Ovary (tissue), 3 donors: ENCODE results near the gene ZNF154.

Source experiments
- POLR2A ChIP-seq: fragments of 450-650 bp; IDR thresholded peaks from one replicate; pipeline ENCODE4 v1.6.1; 2017; ENCODE audit warnings: antibody characterized with exemption, mild to moderate bottlenecking, moderate library complexity
- TF ChIP-seq, protein P1 (sequence below), 3 donors: fragments of 450-650 bp in 2 of 3; fragments of 200-600 bp in 1 of 3; IDR thresholded peaks; one replicate each; pipeline versions ENCODE4 v1.5.1 to v1.8.0; 2016 to 2022; ENCODE audit warnings: antibody characterized with exemption in 3 of 3, mild to moderate bottlenecking in 1 of 3
- donor health status: DM: no; HTN: no; CAD: no.

DNA sequence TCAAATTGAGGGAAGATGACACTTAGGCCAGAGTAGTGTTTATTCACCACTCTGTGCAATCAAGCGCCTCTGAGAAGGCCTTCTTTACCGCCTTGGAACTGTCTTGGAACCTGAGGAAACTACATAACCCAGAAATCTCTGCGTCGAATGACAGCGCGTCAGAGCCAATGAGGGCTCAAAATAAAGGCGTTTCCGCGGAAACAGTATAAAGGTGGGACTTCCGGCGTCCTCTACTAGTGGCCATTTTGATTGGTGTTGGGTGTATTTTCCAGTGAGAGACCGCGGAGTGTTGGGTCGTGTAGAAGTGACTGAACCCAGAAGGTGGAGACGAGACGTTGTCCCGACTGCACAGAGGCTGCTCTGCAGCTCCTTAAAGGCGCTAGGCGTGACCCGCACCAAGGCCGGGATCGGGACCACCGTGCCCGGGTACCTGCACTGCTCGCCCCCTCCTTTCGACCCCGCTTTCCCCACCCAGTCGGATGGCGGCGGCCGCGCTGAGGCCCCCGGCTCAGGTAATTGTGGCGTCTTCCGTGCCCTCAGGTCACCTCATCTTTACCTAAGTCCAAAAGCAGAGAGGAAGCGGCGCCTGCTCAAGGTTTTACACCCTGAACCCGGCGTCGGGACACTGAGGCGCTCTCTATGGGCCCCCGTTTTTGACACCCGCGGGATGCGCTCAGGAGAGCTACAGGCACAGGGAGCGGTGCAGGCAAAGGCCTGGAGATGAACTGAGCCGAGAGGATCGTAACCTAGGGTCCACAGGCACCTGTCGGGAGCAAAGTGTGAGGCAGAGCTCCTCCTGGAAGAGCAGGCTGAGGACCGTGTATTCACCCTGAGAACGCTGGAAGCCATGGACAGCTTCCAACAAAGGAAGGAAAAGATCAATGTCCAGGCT, 37.8 kb upstream of the ZNF154 start, which contains the start of gene ZNF776:
- TF ChIP-seq, protein P1, sequence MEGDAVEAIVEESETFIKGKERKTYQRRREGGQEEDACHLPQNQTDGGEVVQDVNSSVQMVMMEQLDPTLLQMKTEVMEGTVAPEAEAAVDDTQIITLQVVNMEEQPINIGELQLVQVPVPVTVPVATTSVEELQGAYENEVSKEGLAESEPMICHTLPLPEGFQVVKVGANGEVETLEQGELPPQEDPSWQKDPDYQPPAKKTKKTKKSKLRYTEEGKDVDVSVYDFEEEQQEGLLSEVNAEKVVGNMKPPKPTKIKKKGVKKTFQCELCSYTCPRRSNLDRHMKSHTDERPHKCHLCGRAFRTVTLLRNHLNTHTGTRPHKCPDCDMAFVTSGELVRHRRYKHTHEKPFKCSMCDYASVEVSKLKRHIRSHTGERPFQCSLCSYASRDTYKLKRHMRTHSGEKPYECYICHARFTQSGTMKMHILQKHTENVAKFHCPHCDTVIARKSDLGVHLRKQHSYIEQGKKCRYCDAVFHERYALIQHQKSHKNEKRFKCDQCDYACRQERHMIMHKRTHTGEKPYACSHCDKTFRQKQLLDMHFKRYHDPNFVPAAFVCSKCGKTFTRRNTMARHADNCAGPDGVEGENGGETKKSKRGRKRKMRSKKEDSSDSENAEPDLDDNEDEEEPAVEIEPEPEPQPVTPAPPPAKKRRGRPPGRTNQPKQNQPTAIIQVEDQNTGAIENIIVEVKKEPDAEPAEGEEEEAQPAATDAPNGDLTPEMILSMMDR (IDR thresholded peaks at IDR 0.05) = no peak
- no peak for TF ChIP-seq POLR2A
